ENCODE results near the gene SETD1B. TPM values are rescaled to one million over a fixed set of nuclear protein-coding genes. Genes with fewer than 3 reads are reported as not detected.

Gene SETD1B
- total and polyA plus RNA-seq, 2 of the 4 experiments (the other 2 are of a cell fraction), result 0.90 to 5.1 TPM

- H2AK5ac ChIP-seq (ENCODE audit: low read depth, low read length), result no peak overlapping the region
- no peak overlapping the region for H4K91ac ChIP-seq (ENCODE audit: insufficient read depth, low read depth, low read length)
- no TSS peak for BruUV-seq (replicated peaks)
- no peak overlapping the region for H3K9ac ChIP-seq (ENCODE audit: low read depth, low read length)
- no peak overlapping the region for H3K56ac ChIP-seq (ENCODE audit: extremely low read depth, insufficient read depth, low read length)
- H2BK20ac ChIP-seq (ENCODE audit: low read depth, low read length), result no peak overlapping the region
- no peak overlapping the region for H2BK15ac ChIP-seq (ENCODE audit: low read depth, low read length)
- DNase-seq, result no peak
- no peak overlapping the region for H3K4me2 ChIP-seq (ENCODE audit: low read depth, low read length)
- H3K27ac ChIP-seq (ENCODE audit: insufficient read depth, low read length), result no peak overlapping the region
- no peak overlapping the region for H3K18ac ChIP-seq (ENCODE audit: low read depth, low read length)
- H2BK120ac ChIP-seq (ENCODE audit: low read depth, low read length), result no peak overlapping the region
- H4K5ac ChIP-seq (ENCODE audit: low read depth, low read length), result no peak overlapping the region
- no peak overlapping the region for H3K4ac ChIP-seq (ENCODE audit: low read depth, low read length)
- H3K9me1 ChIP-seq (ENCODE audit: insufficient read depth, low read length), result no peaks in the 10 kb centered on the region
- H3K23ac ChIP-seq (ENCODE audit: low read depth, low read length), result no peak overlapping the region
- ChIA-PET POLR2A (ENCODE audit: unreplicated experiment) (no interaction called here), CTCF (no interaction called here)
- no peak overlapping the region for H3K4me3 ChIP-seq (ENCODE audit: insufficient read depth, low read depth, low read length)
- H2AK9ac ChIP-seq (replicated peaks; ENCODE audit: low read depth, low read length, poor library complexity), result no peak overlapping the region
- no peak overlapping the region for H2AFZ ChIP-seq (replicated peaks; ENCODE audit: low read length, poor library complexity)
- no peaks in the 10 kb centered on the region for H3K9me3 ChIP-seq (ENCODE audit: control insufficient read depth, insufficient read depth, low read length)
- intact Hi-C loops (cut with micrococcal nuclease), result no loop called here
- no peaks in the 10 kb centered on the region; the same call in 1 of the 2 replicates for H3K27me3 ChIP-seq (ENCODE audit: control insufficient read depth, insufficient read depth, low read length)
- no peak overlapping the region for H3K14ac ChIP-seq (replicated peaks; ENCODE audit: low read depth, low read length)
- H3K79me1 ChIP-seq (ENCODE audit: low read depth in 1 of 2, low read length in 2 of 2), result no peaks in the 10 kb centered on the region
- in situ Hi-C loops (cut with MboI; ENCODE audit: low sequenced_read_pairs), result no loop called here
- WGBS, 2 experiments (ENCODE audit: extremely low coverage in 2 of 2, insufficient read length in 1 of 2), result no CpG with 5 or more reads among the region's 6 CpGs
- no peak overlapping the region for H4K8ac ChIP-seq (ENCODE audit: low read depth in 2 of 2, low read length in 2 of 2)
- dilution Hi-C loops (cut with HindIII; ENCODE audit: low sequenced_read_pairs, unreplicated experiment), result no loop called here
- no peak for ATAC-seq (ENCODE audit: low read depth)
- H4K20me1 ChIP-seq (ENCODE audit: insufficient read depth, low read length), result no peaks in the 10 kb centered on the region
- TF ChIP-seq FOS (IDR thresholded peaks at IDR 0.05; ENCODE audit: low read depth, low read length) (no peak), CHD1 (IDR thresholded peaks at IDR 0.05; ENCODE audit: low read depth, low read length) (no peak), RCOR1 (IDR thresholded peaks at IDR 0.05; ENCODE audit: insufficient replicate concordance, low read length) (no peak), CEBPB (IDR thresholded peaks at IDR 0.05; ENCODE audit: low read depth, low read length) (no peak), NFE2L2 (IDR thresholded peaks at IDR 0.05; ENCODE audit: low read depth, low read length) (no peak)
- TF ChIP-seq, protein P1, sequence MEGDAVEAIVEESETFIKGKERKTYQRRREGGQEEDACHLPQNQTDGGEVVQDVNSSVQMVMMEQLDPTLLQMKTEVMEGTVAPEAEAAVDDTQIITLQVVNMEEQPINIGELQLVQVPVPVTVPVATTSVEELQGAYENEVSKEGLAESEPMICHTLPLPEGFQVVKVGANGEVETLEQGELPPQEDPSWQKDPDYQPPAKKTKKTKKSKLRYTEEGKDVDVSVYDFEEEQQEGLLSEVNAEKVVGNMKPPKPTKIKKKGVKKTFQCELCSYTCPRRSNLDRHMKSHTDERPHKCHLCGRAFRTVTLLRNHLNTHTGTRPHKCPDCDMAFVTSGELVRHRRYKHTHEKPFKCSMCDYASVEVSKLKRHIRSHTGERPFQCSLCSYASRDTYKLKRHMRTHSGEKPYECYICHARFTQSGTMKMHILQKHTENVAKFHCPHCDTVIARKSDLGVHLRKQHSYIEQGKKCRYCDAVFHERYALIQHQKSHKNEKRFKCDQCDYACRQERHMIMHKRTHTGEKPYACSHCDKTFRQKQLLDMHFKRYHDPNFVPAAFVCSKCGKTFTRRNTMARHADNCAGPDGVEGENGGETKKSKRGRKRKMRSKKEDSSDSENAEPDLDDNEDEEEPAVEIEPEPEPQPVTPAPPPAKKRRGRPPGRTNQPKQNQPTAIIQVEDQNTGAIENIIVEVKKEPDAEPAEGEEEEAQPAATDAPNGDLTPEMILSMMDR (conservative IDR thresholded peaks at IDR 0.05; ENCODE audit: low read depth, low read length), result no peak
- no peaks in the 10 kb centered on the region for H3K4me1 ChIP-seq (ENCODE audit: control insufficient read depth, insufficient read depth, low read length)
- H2BK5ac ChIP-seq (ENCODE audit: low read depth, low read length, poor library complexity, severe bottlenecking), result no peak overlapping the region
- H3K36me3 ChIP-seq (ENCODE audit: control insufficient read depth, insufficient read depth, low read length), result no peaks in the 10 kb centered on the region
Measured at GRCh38 chr12:121849211-121849610, 45.4 kb downstream of the SETD1B start.

Measured in IMR-90 (cell line).